ENCODE data around the gene CORO1C.

The CORO1C gene

DNA sequence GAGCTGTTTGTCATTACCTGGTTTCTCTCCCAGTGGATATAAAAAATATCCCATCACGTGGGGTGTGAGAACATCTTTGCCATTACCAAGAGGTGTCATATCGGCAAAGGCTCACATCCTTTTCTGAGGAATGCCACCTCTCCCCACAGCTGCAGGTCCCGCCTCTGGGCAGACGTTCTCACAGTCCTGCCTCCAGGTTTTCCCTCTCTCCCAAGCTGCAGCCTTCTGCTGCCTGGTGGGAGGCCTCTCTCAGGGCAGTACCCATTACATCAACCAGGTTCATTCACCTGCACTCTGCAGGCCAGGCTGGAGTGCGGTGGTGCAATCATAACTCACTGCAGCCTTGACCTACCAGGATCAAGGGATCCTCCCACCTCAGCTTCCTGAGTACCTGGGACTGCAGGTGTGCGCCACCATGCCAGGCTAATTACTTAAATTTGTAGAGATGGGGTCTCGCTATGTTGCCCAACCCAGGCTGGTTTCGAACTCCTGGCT, 118.5 kb downstream of the CORO1C start:
- DNase-seq = no peak
- Mint-ChIP-seq H3K27ac (no peak overlapping the region), H3K36me3 (ENCODE audit: low read depth) (no peaks in the 10 kb centered on the region), H3K4me3 (no peak overlapping the region), H3K27me3 (ENCODE audit: low read depth, poor library complexity) (peaks cover 14% of the 10 kb centered on the region), H3K9me3 (peaks cover 7% of the 10 kb centered on the region), H3K4me1 (peaks cover 19% of the 10 kb centered on the region)
- TF ChIP-seq CTCF (IDR thresholded peaks at IDR 0.05) = no peak

- peaks cover 7% of the 10 kb centered on the region for H3K9me3 Mint-ChIP-seq
- H3K4me1 Mint-ChIP-seq = peaks cover 26% of the 10 kb centered on the region
- peak; percentile 26 for TF ChIP-seq CTCF (IDR thresholded peaks at IDR 0.05)
- peak; percentile 37 for DNase-seq
- no peak overlapping the region for H3K4me3 Mint-ChIP-seq
- H3K27me3 Mint-ChIP-seq (ENCODE audit: low read depth, poor library complexity) = peaks cover 13% of the 10 kb centered on the region
- no peak overlapping the region for H3K27ac Mint-ChIP-seq
- H3K36me3 Mint-ChIP-seq (ENCODE audit: low read depth) = no peaks in the 10 kb centered on the region
Measured at GRCh38 chr12:108611884-108612415, 119.4 kb downstream of the CORO1C start.

GRCh38 chr12:108610856-108611605, 120.3 kb downstream of the CORO1C start:
- TF ChIP-seq CTCF (IDR thresholded peaks at IDR 0.05) = no peak
- H3K27ac Mint-ChIP-seq = no peak overlapping the region
- H3K36me3 Mint-ChIP-seq (ENCODE audit: low read depth) = no peaks in the 10 kb centered on the region
- peaks cover under 1% of the 10 kb centered on the region for H3K9me3 Mint-ChIP-seq
- H3K27me3 Mint-ChIP-seq (ENCODE audit: low read depth, poor library complexity) = peaks cover 4% of the 10 kb centered on the region
- no peak for DNase-seq
- H3K4me1 Mint-ChIP-seq = peaks cover 35% of the 10 kb centered on the region
- H3K4me3 Mint-ChIP-seq = no peak overlapping the region

DNA sequence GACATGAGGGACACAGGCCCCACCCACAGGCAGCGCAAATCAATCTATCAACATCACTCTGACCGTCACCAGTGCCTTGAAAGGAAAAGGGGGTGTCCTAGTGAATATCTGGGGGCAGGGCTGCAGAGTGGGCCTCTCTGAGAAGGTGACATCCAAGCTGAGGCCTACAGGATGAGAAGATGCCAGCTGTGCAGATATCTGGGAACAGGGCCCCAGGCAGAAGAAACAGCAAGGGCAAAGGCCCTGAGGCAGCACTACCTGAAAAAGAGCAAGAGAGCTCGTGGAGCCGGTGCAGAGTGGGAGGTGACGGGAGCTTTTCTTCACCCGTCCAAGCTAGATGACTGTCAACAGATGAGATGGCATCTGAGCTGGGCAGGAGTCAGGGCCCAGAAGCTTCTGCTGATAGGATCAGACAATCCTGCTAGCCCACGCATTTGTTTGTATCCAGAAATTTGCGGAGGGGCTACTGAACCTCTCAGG, 120.9 kb downstream of the CORO1C start:
- Mint-ChIP-seq H3K27ac (no peak overlapping the region), H3K4me1 (peaks cover 42% of the 10 kb centered on the region), H3K9me3 (no peaks in the 10 kb centered on the region), H3K36me3 (ENCODE audit: low read depth) (no peaks in the 10 kb centered on the region), H3K4me3 (no peak overlapping the region), H3K27me3 (ENCODE audit: low read depth, poor library complexity) (peaks cover 3% of the 10 kb centered on the region)
- TF ChIP-seq CTCF (IDR thresholded peaks at IDR 0.05) = no peak
- no peak for DNase-seq

GRCh38 chr12:108609537-108610335, 121.6 kb downstream of the CORO1C start:
- Mint-ChIP-seq H3K27ac (no peak overlapping the region), H3K27me3 (ENCODE audit: low read depth, poor library complexity) (peaks cover 6% of the 10 kb centered on the region), H3K4me3 (no peak overlapping the region), H3K9me3 (no peaks in the 10 kb centered on the region), H3K36me3 (ENCODE audit: low read depth) (no peaks in the 10 kb centered on the region), H3K4me1 (peaks cover 48% of the 10 kb centered on the region)
- TF ChIP-seq CTCF (IDR thresholded peaks at IDR 0.05) = no peak
- no peak for DNase-seq

All from nephron progenitor cell (in vitro differentiated cells).